ENCODE results near the gene MIS18A.
A peak's percentile ranks its signal among the peaks of the same experiment; 100 is the strongest.

MIS18A gene

GRCh38 chr21:32278518-32279376 is at the start of gene MIS18A:
MIS18A (minus strand) TSS chr21:32279049; CDS start chr21:32279014, 35 bp downstream.
- peak; percentile 84 for DNase-seq (ENCODE audit: extremely low read depth, low read depth)
- TF ChIP-seq CTCF (IDR thresholded peaks at IDR 0.05; ENCODE audit: low read depth, low read length): no peak

- TF ChIP-seq CTCF (IDR thresholded peaks at IDR 0.05; ENCODE audit: low read depth, low read length): no peak
- no peak for DNase-seq (ENCODE audit: extremely low read depth, low read depth)
Observed at GRCh38 chr21:32328595-32328994, 49.7 kb upstream of the MIS18A start.

- TF ChIP-seq CTCF (IDR thresholded peaks at IDR 0.05; ENCODE audit: low read depth, low read length): no peak
- DNase-seq (ENCODE audit: extremely low read depth, low read depth): no peak
Observed at GRCh38 chr21:32325706-32326105, 46.9 kb upstream of the MIS18A start.

- no peak for TF ChIP-seq CTCF (IDR thresholded peaks at IDR 0.05; ENCODE audit: low read depth, low read length)
- DNase-seq (ENCODE audit: extremely low read depth, low read depth): no peak
Observed at GRCh38 chr21:32322676-32323075, 43.8 kb upstream of the MIS18A start.

- TF ChIP-seq CTCF (IDR thresholded peaks at IDR 0.05; ENCODE audit: low read depth, low read length): no peak
- no peak for DNase-seq (ENCODE audit: extremely low read depth, low read depth)
Observed at GRCh38 chr21:32322103-32322502, 43.3 kb upstream of the MIS18A start.

GRCh38 chr21:32321480-32321879 is 42.6 kb upstream of the MIS18A start:
- no peak for TF ChIP-seq CTCF (IDR thresholded peaks at IDR 0.05; ENCODE audit: low read depth, low read length)
- DNase-seq (ENCODE audit: extremely low read depth, low read depth): no peak

- TF ChIP-seq CTCF (IDR thresholded peaks at IDR 0.05; ENCODE audit: low read depth, low read length): no peak
- DNase-seq (ENCODE audit: extremely low read depth, low read depth): no peak
Observed at GRCh38 chr21:32320726-32321125, 41.9 kb upstream of the MIS18A start.
